ENCODE results near the gene SPATA7.
A peak's percentile ranks its signal among the peaks of the same experiment; 100 is the strongest.
"Not testable (repeated sequence)": the region's sequence is repeated elsewhere in the genome, so short reads cannot be mapped to it uniquely, and the experiment has no call there.

Gene SPATA7

GRCh38 chr14:88385212-88386101, at the start of gene SPATA7:
SPATA7 (plus strand) TSS chr14:88385657; CDS start chr14:88385819, 162 bp downstream.
- DNase-seq (ENCODE audit: low spot score): peak; percentile 92

- DNase-seq (ENCODE audit: low spot score): no peak
These were observed 45.1 kb upstream of the SPATA7 start for GRCh38 chr14:88340357-88340756.

GRCh38 chr14:88342980-88343379, 42.5 kb upstream of the SPATA7 start:
- no peak for DNase-seq (ENCODE audit: low spot score)

- no peak for DNase-seq (ENCODE audit: low spot score)
These were observed 39.3 kb upstream of the SPATA7 start for GRCh38 chr14:88346048-88346639.

GRCh38 chr14:88348546-88348945, 36.9 kb upstream of the SPATA7 start:
- no peak for DNase-seq (ENCODE audit: low spot score)

GRCh38 chr14:88351966-88352691, 33.3 kb upstream of the SPATA7 start:
- peak; percentile 78 for DNase-seq (ENCODE audit: low spot score)

- DNase-seq (ENCODE audit: low spot score): no peak
These were observed 32.8 kb upstream of the SPATA7 start for GRCh38 chr14:88352698-88353097.

GRCh38 chr14:88354358-88354757, 31.1 kb upstream of the SPATA7 start:
- no peak for DNase-seq (ENCODE audit: low spot score)

GRCh38 chr14:88359500-88359899, 26.0 kb upstream of the SPATA7 start:
- DNase-seq (ENCODE audit: low spot score): peak; percentile 67

- no peak for DNase-seq (ENCODE audit: low spot score)
These were observed 21.8 kb upstream of the SPATA7 start for GRCh38 chr14:88363644-88364043.

GRCh38 chr14:88364710-88365413, 20.6 kb upstream of the SPATA7 start:
- no peak for DNase-seq (ENCODE audit: low spot score)

GRCh38 chr14:88369496-88369895, 16.0 kb upstream of the SPATA7 start:
- DNase-seq (ENCODE audit: low spot score): no peak

GRCh38 chr14:88379706-88380343, 5.6 kb upstream of the SPATA7 start:
- DNase-seq (ENCODE audit: low spot score): no peak

- DNase-seq (ENCODE audit: low spot score): no peak
These were observed 5.1 kb upstream of the SPATA7 start for GRCh38 chr14:88380405-88380804.

- DNase-seq (ENCODE audit: low spot score): not testable (repeated sequence)
These were observed 3.8 kb upstream of the SPATA7 start for GRCh38 chr14:88381634-88382033.

GRCh38 chr14:88384718-88385117, 739 bp upstream of the SPATA7 start:
- no peak for DNase-seq (ENCODE audit: low spot score)

- no peak for DNase-seq (ENCODE audit: low spot score)
These were observed 868 bp downstream of the SPATA7 start for GRCh38 chr14:88386256-88386794.

GRCh38 chr14:88388741-88389282, 3.4 kb downstream of the SPATA7 start:
- no peak for DNase-seq (ENCODE audit: low spot score)

- no peak for DNase-seq (ENCODE audit: low spot score)
These were observed 7.2 kb downstream of the SPATA7 start for GRCh38 chr14:88392609-88393008.

GRCh38 chr14:88411039-88411438, 25.6 kb downstream of the SPATA7 start:
- no peak for DNase-seq (ENCODE audit: low spot score)

- no peak for DNase-seq (ENCODE audit: low spot score)
These were observed 32.1 kb downstream of the SPATA7 start for GRCh38 chr14:88417594-88417993.
